Epidermal melanocyte (primary cell): Measurements from ENCODE around the gene PANX1.

ENCODE experiments used
- DNase-seq: peaks from one replicate; pipeline ENCODE4 v3.0.0; 2011; ENCODE audit warnings: low spot score; ENCODE audit not compliant: insufficient read length

PANX1 gene

GRCh38 chr11:94184362-94184761 lies 55.7 kb downstream of the PANX1 start:
- no peak for DNase-seq

GRCh38 chr11:94184846-94185245 lies 56.2 kb downstream of the PANX1 start:
- peak; percentile 53 for DNase-seq

- no peak for DNase-seq
Measured at GRCh38 chr11:94185416-94186084, 56.9 kb downstream of the PANX1 start.

GRCh38 chr11:94186342-94187203 lies 57.9 kb downstream of the PANX1 start:
- DNase-seq: no peak

GRCh38 chr11:94193288-94193687 lies 64.6 kb downstream of the PANX1 start:
- no peak for DNase-seq

GRCh38 chr11:94194712-94195111 lies 66.1 kb downstream of the PANX1 start:
- DNase-seq: no peak

GRCh38 chr11:94196363-94196762 lies 67.7 kb downstream of the PANX1 start:
- DNase-seq: no peak

- DNase-seq: no peak
Measured at GRCh38 chr11:94198718-94199117, 70.1 kb downstream of the PANX1 start.

GRCh38 chr11:94199136-94200130 lies 70.8 kb downstream of the PANX1 start:
- DNase-seq: no peak

- DNase-seq: no peak
Measured at GRCh38 chr11:94201004-94201465, 72.4 kb downstream of the PANX1 start.

GRCh38 chr11:94203070-94203469 lies 74.4 kb downstream of the PANX1 start:
- no peak for DNase-seq

- DNase-seq: no peak
Measured at GRCh38 chr11:94211261-94211830, 82.7 kb downstream of the PANX1 start.

GRCh38 chr11:94212898-94213297 lies 84.3 kb downstream of the PANX1 start:
- no peak for DNase-seq

- DNase-seq: no peak
Measured at GRCh38 chr11:94217705-94218104, 89.1 kb downstream of the PANX1 start.

- no peak for DNase-seq
Measured at GRCh38 chr11:94218372-94218771, 89.7 kb downstream of the PANX1 start.

- no peak for DNase-seq
Measured at GRCh38 chr11:94219771-94220170, 91.1 kb downstream of the PANX1 start.

GRCh38 chr11:94224078-94224477 lies 95.4 kb downstream of the PANX1 start:
- DNase-seq: no peak
